ENCODE measurements around the gene ARSA.
"Not testable (repeated sequence)": the region's sequence is repeated elsewhere in the genome, so short reads cannot be mapped to it uniquely, and the experiment has no call there.

The ARSA gene

DNA sequence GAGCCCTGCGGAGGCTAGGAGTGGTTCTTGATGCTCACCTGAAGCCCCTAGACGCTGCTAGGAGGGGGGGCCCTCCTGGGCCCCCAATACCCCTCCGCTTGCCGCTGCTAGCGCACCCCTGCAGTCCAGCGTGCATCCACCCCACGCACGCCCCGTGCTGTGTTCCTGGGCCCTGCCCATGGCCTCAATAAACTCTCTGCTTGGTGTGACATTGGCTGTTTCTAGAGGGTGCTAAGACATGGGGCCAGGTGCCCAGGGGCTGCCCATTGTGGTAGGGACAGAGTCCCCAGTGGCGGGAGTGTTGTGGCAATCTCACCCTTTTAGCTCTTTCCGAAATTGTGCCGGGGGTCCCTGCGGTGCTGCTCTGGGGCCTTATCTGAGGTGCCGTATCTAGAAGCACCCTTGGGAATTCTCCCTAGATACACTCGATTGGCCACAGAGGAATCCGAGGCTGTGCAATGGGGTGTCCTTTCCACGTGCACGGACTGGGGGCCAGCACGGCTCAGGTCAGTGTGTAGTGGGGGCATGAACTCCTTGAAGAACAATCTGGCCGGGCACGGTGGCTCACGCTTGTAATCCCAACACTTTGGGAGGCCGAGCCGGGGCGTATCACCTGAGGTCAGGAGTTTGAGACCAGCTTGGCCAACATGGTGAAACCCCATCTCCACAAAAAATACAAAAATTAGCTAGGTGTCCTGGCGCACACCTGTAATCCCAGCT is 16.5 kb downstream of the ARSA start:
- Histone ChIP-seq H3K4me3 (ENCODE audit: low read depth in 1 of 2, low read length in 1 of 2) (no peak overlapping the region), H3K9me3 (no peaks in the 10 kb centered on the region), H3K27ac (no peak overlapping the region), H3K36me3 (no peaks in the 10 kb centered on the region), H3K4me1 (ENCODE audit: control insufficient read depth in 1 of 2, insufficient read depth in 1 of 2, low read depth in 1 of 2, low read length in 1 of 2) (peaks cover 0 to 3% of the 10 kb centered on the region in 2 experiments), H3K27me3 (peaks cover 89% of the 10 kb centered on the region)
- no peak for TF ChIP-seq CTCF (IDR thresholded peaks at IDR 0.05)

GRCh38 chr22:50610581-50610980 is 17.4 kb downstream of the ARSA start:
- Histone ChIP-seq H3K9me3 (no peaks in the 10 kb centered on the region), H3K4me3 (ENCODE audit: low read depth in 1 of 2, low read length in 1 of 2) (no peak overlapping the region), H3K27ac (no peak overlapping the region), H3K4me1 (ENCODE audit: control insufficient read depth in 1 of 2, insufficient read depth in 1 of 2, low read depth in 1 of 2, low read length in 1 of 2) (peaks cover 0 to 3% of the 10 kb centered on the region in 2 experiments), H3K27me3 (peaks cover 96% of the 10 kb centered on the region), H3K36me3 (no peaks in the 10 kb centered on the region)
- TF ChIP-seq CTCF (IDR thresholded peaks at IDR 0.05), result no peak

DNA sequence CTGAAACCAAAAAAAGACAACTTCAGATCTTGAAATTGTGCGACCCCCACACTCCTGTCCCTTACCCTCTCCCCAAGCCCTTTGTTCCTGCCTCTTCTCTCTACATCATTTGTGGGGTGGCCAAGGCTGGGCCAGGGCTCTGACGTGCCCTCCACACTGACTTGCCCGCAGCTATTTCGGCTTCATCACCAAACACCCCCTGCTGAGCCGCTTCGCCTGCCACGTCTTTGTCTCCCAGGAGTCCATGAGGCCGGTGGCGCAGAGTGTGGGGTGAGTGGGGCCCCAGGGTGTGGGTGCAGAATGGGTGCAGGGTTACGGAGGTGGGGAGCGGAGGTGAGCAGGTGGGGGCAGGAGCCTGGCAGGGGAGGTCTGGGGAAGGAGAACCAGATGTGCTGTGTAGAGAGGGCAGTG is 17.9 kb downstream of the ARSA start:
- H3K36me3 ChIP-seq, result no peaks in the 10 kb centered on the region
- no peak overlapping the region for H3K27ac ChIP-seq
- no peak for TF ChIP-seq CTCF (IDR thresholded peaks at IDR 0.05)
- H3K9me3 ChIP-seq, result no peaks in the 10 kb centered on the region
- H3K27me3 ChIP-seq, result peaks cover 96% of the 10 kb centered on the region
- H3K4me3 ChIP-seq (ENCODE audit: low read depth in 1 of 2, low read length in 1 of 2), result no peak overlapping the region
- peaks cover 0 to 3% of the 10 kb centered on the region in 2 experiments for H3K4me1 ChIP-seq (ENCODE audit: control insufficient read depth in 1 of 2, insufficient read depth in 1 of 2, low read depth in 1 of 2, low read length in 1 of 2)

DNA sequence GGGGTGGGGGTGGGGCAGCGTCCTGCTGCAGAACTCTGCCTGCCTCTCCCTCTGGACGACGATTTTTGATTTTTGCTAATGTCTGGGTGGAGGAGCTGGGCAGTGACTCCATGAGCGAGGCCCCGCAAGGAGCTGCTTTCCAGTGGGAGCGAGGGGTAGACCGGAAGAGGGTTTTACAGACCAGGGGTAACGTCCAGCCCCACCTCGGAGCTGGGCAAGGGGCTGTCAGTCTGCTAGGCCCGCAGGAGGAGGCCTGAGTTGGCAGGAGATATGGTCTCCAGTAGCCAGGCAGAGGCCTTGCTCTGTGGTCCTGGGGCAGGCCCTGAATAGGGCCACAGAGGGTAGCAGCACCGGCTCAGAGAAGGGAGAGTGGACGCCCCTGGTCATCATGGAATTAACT is 18.4 kb downstream of the ARSA start:
- TF ChIP-seq CTCF (IDR thresholded peaks at IDR 0.05), result no peak
- Histone ChIP-seq H3K36me3 (no peaks in the 10 kb centered on the region), H3K4me1 (ENCODE audit: control insufficient read depth in 1 of 2, insufficient read depth in 1 of 2, low read depth in 1 of 2, low read length in 1 of 2) (peaks cover 0 to 3% of the 10 kb centered on the region in 2 experiments), H3K9me3 (no peaks in the 10 kb centered on the region), H3K4me3 (ENCODE audit: low read depth in 1 of 2, low read length in 1 of 2) (no peak overlapping the region), H3K27ac (no peak overlapping the region), H3K27me3 (peaks cover 98% of the 10 kb centered on the region)

- Histone ChIP-seq H3K4me3 (ENCODE audit: low read depth in 1 of 2, low read length in 1 of 2) (no peak overlapping the region), H3K4me1 (ENCODE audit: control insufficient read depth in 1 of 2, insufficient read depth in 1 of 2, low read depth in 1 of 2, low read length in 1 of 2) (peaks cover 0 to 3% of the 10 kb centered on the region in 2 experiments), H3K27ac (no peak overlapping the region), H3K9me3 (no peaks in the 10 kb centered on the region), H3K36me3 (no peaks in the 10 kb centered on the region), H3K27me3 (peaks cover 100% of the 10 kb centered on the region)
- TF ChIP-seq CTCF (IDR thresholded peaks at IDR 0.05), result no peak
These were observed 19.0 kb downstream of the ARSA start for GRCh38 chr22:50608996-50609395.

GRCh38 chr22:50608058-50608840 is 19.7 kb downstream of the ARSA start:
- not testable (repeated sequence) for H3K36me3 ChIP-seq; H3K9me3 ChIP-seq; H3K4me1 ChIP-seq (ENCODE audit: control insufficient read depth in 1 of 2, insufficient read depth in 1 of 2, low read depth in 1 of 2, low read length in 1 of 2); H3K4me3 ChIP-seq (ENCODE audit: low read depth in 1 of 2, low read length in 1 of 2); H3K27ac ChIP-seq
- H3K27me3 ChIP-seq, result peaks cover 100% of the 10 kb centered on the region

Measured in neutrophil (primary cell).